K562 (cell line): ENCODE data around the gene STAT6. TPM values are rescaled to one million over a fixed set of nuclear protein-coding genes. Genes with fewer than 3 reads are reported as not detected.

Experiments
- ASH1L ChIP-seq: fragments of 450-650 bp; IDR thresholded peaks from 2 replicates; pipeline ENCODE4 v1.6.1; 2018; ENCODE audit warnings: borderline replicate concordance, mild to moderate bottlenecking, low read depth; ENCODE audit not compliant: partially characterized antibody
- C11orf30 ChIP-seq: fragments of 450-650 bp; IDR thresholded peaks from 2 replicates; pipeline ENCODE4 v1.6.1; 2016; ENCODE audit warnings: low read depth, mild to moderate bottlenecking
- E2F5 ChIP-seq: sonication (generic); formaldehyde crosslinking; IDR thresholded peaks from 2 replicates; pipeline ENCODE4 v1.8.0; 2022; ENCODE audit warnings: mild to moderate bottlenecking, missing genetic modification reagents
- EHMT2 ChIP-seq: fragments of 450-650 bp; IDR thresholded peaks from 2 replicates; pipeline ENCODE4 v1.6.1; 2018; ENCODE audit warnings: antibody characterized with exemption
- ELF4 ChIP-seq: fragments of 450-650 bp; formaldehyde crosslinking; IDR thresholded peaks from 2 replicates; pipeline ENCODE4 v1.4.0; 2022; ENCODE audit warnings: missing genetic modification characterization
- HDAC3 ChIP-seq: fragments of 450-650 bp; IDR thresholded peaks from 2 replicates; pipeline ENCODE4 v1.6.1; 2018; ENCODE audit warnings: borderline replicate concordance, mild to moderate bottlenecking, moderate library complexity; ENCODE audit not compliant: partially characterized antibody
- HMG20B ChIP-seq: fragments of 250-450 bp; sonication (Bioruptor Pico); IDR thresholded peaks from 2 replicates; pipeline ENCODE4 v1.5.0; 2021; ENCODE audit warnings: mild to moderate bottlenecking
- HNRNPL ChIP-seq: fragments of 200-400 bp; formaldehyde crosslinking; IDR thresholded peaks from 2 replicates; pipeline ENCODE4 v1.6.1; 2017; ENCODE audit warnings: low read depth, mild to moderate bottlenecking, low read length
- MAFG ChIP-seq: fragments of 450-650 bp; conservative IDR thresholded peaks from 2 replicates; pipeline ENCODE4 v1.6.1; 2016; ENCODE audit warnings: missing genetic modification characterization, missing compliant biosample characterization
- MXI1 ChIP-seq: IDR thresholded peaks from 2 replicates; pipeline ENCODE4 v1.6.1; 2011; ENCODE audit warnings: low read depth, mild to moderate bottlenecking, improper control_type of control experiment, low read length
- POLR2G ChIP-seq: fragments of 200-400 bp; formaldehyde crosslinking; IDR thresholded peaks from 2 replicates; pipeline ENCODE4 v1.6.1; 2017; ENCODE audit warnings: low read depth, mild to moderate bottlenecking, antibody characterized with exemption, low read length, moderate library complexity
- RCOR1 ChIP-seq, 2 experiments: IDR thresholded peaks; 2 replicates each; pipeline ENCODE4 v1.6.1; 2012; ENCODE audit warnings: low read depth in 2 of 2, low read length in 2 of 2, borderline replicate concordance in 1 of 2, improper control_type of control experiment in 1 of 2
- SREBF2 ChIP-seq: sonication (generic); formaldehyde crosslinking; IDR thresholded peaks from 2 replicates; pipeline ENCODE4 v1.4.0; 2020; ENCODE audit warnings: mild to moderate bottlenecking, missing genetic modification reagents
- TCFL5 ChIP-seq: fragments of 250-450 bp; sonication (Bioruptor Pico); conservative IDR thresholded peaks from 2 replicates; pipeline ENCODE4 v1.6.1; 2021; ENCODE audit warnings: mild to moderate bottlenecking, moderate library complexity, matching md5 sums
- YY1 ChIP-seq, 3 experiments: IDR thresholded peaks; 2 replicates each; pipeline ENCODE4 v1.6.1; 2011; ENCODE audit warnings: low read length in 2 of 3, mild to moderate bottlenecking in 2 of 3, moderate library complexity in 2 of 3, borderline replicate concordance in 1 of 3, control low read depth in 1 of 3, low read depth in 1 of 3; ENCODE audit not compliant: insufficient read depth in 3 of 3, insufficient replicate concordance in 2 of 3, control insufficient read depth in 1 of 3, insufficient read length in 1 of 3; ENCODE audit errors: extremely low read depth in 1 of 3
- ZC3H11A ChIP-seq: IDR thresholded peaks from 2 replicates; pipeline ENCODE4 v1.6.1; 2012; ENCODE audit warnings: low read depth, low read length, improper control_type of control experiment
- ZNF121 ChIP-seq: sonication (generic); formaldehyde crosslinking; conservative IDR thresholded peaks from 2 replicates; pipeline ENCODE4 v1.8.0; 2022; ENCODE audit warnings: missing genetic modification reagents
- ZNF197 ChIP-seq: fragments of 200-800 bp; sonication (Bioruptor generic); IDR thresholded peaks from 2 replicates; pipeline ENCODE4 v1.6.1; 2016; ENCODE audit warnings: low read depth, missing genetic modification characterization, missing compliant biosample characterization
- ZNF316 ChIP-seq: fragments of 450-650 bp; IDR thresholded peaks from 2 replicates; pipeline ENCODE4 v1.6.1; 2016
- ZNF395 ChIP-seq: fragments of 200-800 bp; sonication (Bioruptor generic); IDR thresholded peaks from 2 replicates; pipeline ENCODE4 v1.6.1; 2017; ENCODE audit warnings: missing genetic modification characterization, missing compliant biosample characterization
- polyA plus RNA-seq, 8 experiments: library from polyadenylated mRNA; depleted of rRNA in 4 of 8; stranded (reverse) in 5 of 8; unstranded in 3 of 8; fragments of >200 nt; fragmentation: Nextera tagmentation in 2 of 8; fragmentation: Illumina TruSeq in 1 of 8; extraction: Ambion mirVana in 2 of 8; extraction: Trizol in 1 of 8; gene quantifications; 2 replicates each; pipeline versions ENCODE4 v1.2.1 to v1.2.3, GENCODE V29; 2011 to 2014; ENCODE audit warnings: inconsistent platforms in 1 of 8, missing spikeins in 1 of 8
- total RNA-seq, 7 experiments: library from RNA; depleted of rRNA in 6 of 7; stranded (reverse); fragments of >200 nt in 6 of 7; fragmentation: Illumina TruSeq in 2 of 7; extraction: Trizol in 2 of 7; gene quantifications; 2 replicates each; pipeline versions ENCODE4 v1.2.1 to v1.2.3, GENCODE V29; 2011 to 2021; ENCODE audit warnings: low replicate concordance in 1 of 7
- TF ChIP-seq, protein P1 (sequence below): fragments of 250-450 bp; sonication (Bioruptor Pico); IDR thresholded peaks from 2 replicates; pipeline ENCODE4 v1.8.0; 2022; ENCODE audit warnings: moderate library complexity, mild to moderate bottlenecking, inconsistent platforms
- TF ChIP-seq, protein P2 (sequence below), 2 experiments: fragments of 450-650 bp; IDR thresholded peaks; 2 replicates each; pipeline ENCODE4 v1.6.1; 2016

STAT6 gene
- total and polyA plus RNA-seq, 9 of the 15 experiments (the other 6 are each of a cell fraction or from before 2014, with no cell fraction given), result 2.4 to 49.5 (median 26.5) TPM

- TF ChIP-seq MXI1 (no peak), ELF4 (no peak), RCOR1 (IDR thresholded peaks at IDR 0.05; ENCODE audit: borderline replicate concordance in 1 of 2, low read depth in 2 of 2, low read length in 2 of 2) (peak in 1 of 2 experiments; percentile 60; a peak in 1 of 4 replicates), E2F5 (CRISPR knock-in tag) (no peak), ZNF121 (CRISPR knock-in tag) (no peak), C11orf30 (peak; percentile 79), EHMT2 (no peak), ZNF395 (no peak), YY1 (IDR thresholded peaks at IDR 0.05; ENCODE audit: borderline replicate concordance in 1 of 3, control insufficient read depth in 1 of 3, extremely low read depth in 1 of 3, insufficient read depth in 3 of 3, insufficient read length in 1 of 3, insufficient replicate concordance in 2 of 3, low read depth in 1 of 3, low read length in 2 of 3) (no peak), ZNF316 (peak; percentile 91), HNRNPL (no peak), POLR2G (peak; percentile 60), MAFG (peak; percentile 44), SREBF2 (CRISPR knock-in tag) (no peak), HMG20B (CRISPR knock-in tag) (no peak), ZC3H11A (no peak), ZNF197 (CRISPR knock-in tag) (no peak), ASH1L (no peak), HDAC3 (no peak), TCFL5 (CRISPR knock-in tag) (no peak)
- TF ChIP-seq, protein P1, sequence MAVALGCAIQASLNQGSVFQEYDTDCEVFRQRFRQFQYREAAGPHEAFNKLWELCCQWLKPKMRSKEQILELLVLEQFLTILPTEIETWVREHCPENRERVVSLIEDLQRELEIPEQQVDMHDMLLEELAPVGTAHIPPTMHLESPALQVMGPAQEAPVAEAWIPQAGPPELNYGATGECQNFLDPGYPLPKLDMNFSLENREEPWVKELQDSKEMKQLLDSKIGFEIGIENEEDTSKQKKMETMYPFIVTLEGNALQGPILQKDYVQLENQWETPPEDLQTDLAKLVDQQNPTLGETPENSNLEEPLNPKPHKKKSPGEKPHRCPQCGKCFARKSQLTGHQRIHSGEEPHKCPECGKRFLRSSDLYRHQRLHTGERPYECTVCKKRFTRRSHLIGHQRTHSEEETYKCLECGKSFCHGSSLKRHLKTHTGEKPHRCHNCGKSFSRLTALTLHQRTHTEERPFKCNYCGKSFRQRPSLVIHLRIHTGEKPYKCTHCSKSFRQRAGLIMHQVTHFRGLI (CRISPR knock-in tag), result no peak
- TF ChIP-seq, protein P2, sequence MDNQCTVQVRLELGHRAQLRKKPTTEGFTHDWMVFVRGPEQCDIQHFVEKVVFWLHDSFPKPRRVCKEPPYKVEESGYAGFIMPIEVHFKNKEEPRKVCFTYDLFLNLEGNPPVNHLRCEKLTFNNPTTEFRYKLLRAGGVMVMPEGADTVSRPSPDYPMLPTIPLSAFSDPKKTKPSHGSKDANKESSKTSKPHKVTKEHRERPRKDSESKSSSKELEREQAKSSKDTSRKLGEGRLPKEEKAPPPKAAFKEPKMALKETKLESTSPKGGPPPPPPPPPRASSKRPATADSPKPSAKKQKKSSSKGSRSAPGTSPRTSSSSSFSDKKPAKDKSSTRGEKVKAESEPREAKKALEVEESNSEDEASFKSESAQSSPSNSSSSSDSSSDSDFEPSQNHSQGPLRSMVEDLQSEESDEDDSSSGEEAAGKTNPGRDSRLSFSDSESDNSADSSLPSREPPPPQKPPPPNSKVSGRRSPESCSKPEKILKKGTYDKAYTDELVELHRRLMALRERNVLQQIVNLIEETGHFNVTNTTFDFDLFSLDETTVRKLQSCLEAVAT (IDR thresholded peaks at IDR 0.05), result no peak
These were observed 14.2 kb downstream of the STAT6 start (continued) for GRCh38 chr12:57096748-57097553.
